Endothelial cell of umbilical vein (primary cell): ENCODE measurements around the gene POP5. TPM values are rescaled to one million over a fixed set of nuclear protein-coding genes. Genes with fewer than 3 reads are reported as not detected.
"Not testable (repeated sequence)": the region's sequence is repeated elsewhere in the genome, so short reads cannot be mapped to it uniquely, and the experiment has no call there.

Experiments used
- BruUV-seq: library from RNA; stranded (reverse); fragments of 400-500 nt; replicated peaks from 2 replicates; lab custom pipeline; 2021; lab: Mats Ljungman, UMichigan
- CTCF ChIA-PET: fragments of 300-600, 350-600 bp; sonication (Branson Sonifier 250); formaldehyde crosslinking; loops from one replicate; lab custom pipeline; 2021; ENCODE audit warnings: antibody characterized with exemption, inconsistent platforms; lab: Charles Lee
- POLR2A ChIA-PET: fragments of 300-600, 350-600 bp; sonication (Branson Sonifier 250); formaldehyde crosslinking; loops from one replicate; lab custom pipeline; 2021; ENCODE audit warnings: antibody characterized with exemption, inconsistent platforms; lab: Charles Lee
- DNase-seq: peaks from one replicate; pipeline ENCODE4 v3.0.0-alpha.2; 2011; ENCODE audit warnings: low read depth, low spot score
- FAIRE-seq: peaks from 2 replicates; lab custom pipeline; 2011; peaks lifted over from hg19 to GRCh38; lab: Jason Lieb, UNC
- H2AFZ ChIP-seq: 2 replicates; pipeline ENCODE4 v1.6.0; 2012; ENCODE audit warnings: low read depth, low read length, control low read depth, inconsistent platforms
- H3K27ac ChIP-seq: 2 replicates; pipeline ENCODE4 v1.5.1; 2011; ENCODE audit warnings: low read depth, mild to moderate bottlenecking, control low read depth, low read length, moderate library complexity; ENCODE audit not compliant: insufficient read depth
- H3K27me3 ChIP-seq, 2 experiments: 2 replicates each; pipeline versions ENCODE4 v1.6.0 to v1.6.1; 2011; ENCODE audit warnings: low read length in 2 of 2, mixed read lengths in 1 of 2; ENCODE audit not compliant: control insufficient read depth in 2 of 2, insufficient read depth in 2 of 2
- H3K36me3 ChIP-seq, 2 experiments: 2 replicates in 1 of 2; 3 replicates in 1 of 2; pipeline ENCODE4 v1.5.1; 2011; ENCODE audit warnings: low read length in 2 of 2, mild to moderate bottlenecking in 1 of 2, moderate library complexity in 1 of 2; ENCODE audit not compliant: control insufficient read depth in 2 of 2, insufficient read depth in 2 of 2; ENCODE audit errors: extremely low read depth in 1 of 2
- H3K4me1 ChIP-seq: 3 replicates; pipeline ENCODE4 v1.5.1; 2011; ENCODE audit warnings: mild to moderate bottlenecking, low read length; ENCODE audit not compliant: control insufficient read depth, insufficient read depth; ENCODE audit errors: extremely low read depth
- H3K4me2 ChIP-seq: 2 replicates; pipeline ENCODE4 v1.6.1; 2011; ENCODE audit warnings: low read length, control low read depth, mixed read lengths; ENCODE audit not compliant: insufficient read depth
- H3K4me3 ChIP-seq, 3 experiments: fragments of 200-600 bp in 1 of 3; sonication (generic), shearing (Covaris generic) in 1 of 3; replicated peaks in 1 of 3; 2 replicates each; pipeline ENCODE4 v1.5.1; 2011 to 2016; ENCODE audit warnings: control low read depth in 3 of 3, low read length in 3 of 3, mild to moderate bottlenecking in 2 of 3, inconsistent platforms in 1 of 3, low read depth in 1 of 3, moderate library complexity in 1 of 3; ENCODE audit not compliant: insufficient read depth in 1 of 3
- H3K79me2 ChIP-seq: 2 replicates; pipeline ENCODE4 v1.6.0; 2012; ENCODE audit warnings: low read length, inconsistent platforms; ENCODE audit not compliant: control insufficient read depth, insufficient read depth
- H3K9ac ChIP-seq: replicated peaks from 2 replicates; pipeline ENCODE3; 2011; ENCODE audit warnings: low read length, control low read depth; ENCODE audit not compliant: insufficient read depth; ENCODE audit errors: extremely low read depth
- H3K9me1 ChIP-seq: replicated peaks from 3 replicates; pipeline ENCODE4 v1.6.0; 2011; ENCODE audit warnings: mild to moderate bottlenecking, low read length; ENCODE audit not compliant: control insufficient read depth, insufficient read depth; ENCODE audit errors: extremely low read depth
- H3K9me3 ChIP-seq: replicated peaks from 2 replicates; pipeline ENCODE4 v1.5.1; 2012; ENCODE audit warnings: low read length, inconsistent platforms; ENCODE audit not compliant: control insufficient read depth, insufficient read depth
- H4K20me1 ChIP-seq: replicated peaks from 2 replicates; pipeline ENCODE3; 2011; ENCODE audit warnings: mild to moderate bottlenecking, low read length; ENCODE audit not compliant: control insufficient read depth, insufficient read depth; ENCODE audit errors: extremely low read depth
- FOS ChIP-seq: IDR thresholded peaks from 2 replicates; pipeline ENCODE4 v1.6.1; 2011; ENCODE audit warnings: mild to moderate bottlenecking, low read length, moderate library complexity, borderline replicate concordance; ENCODE audit not compliant: insufficient read depth
- GATA2 ChIP-seq: IDR thresholded peaks from 2 replicates; pipeline ENCODE4 v1.7.0; 2011; ENCODE audit warnings: low read depth, mild to moderate bottlenecking, moderate library complexity, mixed read lengths, low read length; ENCODE audit not compliant: insufficient read length, insufficient read depth
- JUN ChIP-seq: IDR thresholded peaks from 2 replicates; pipeline ENCODE4 v1.6.1; 2011; ENCODE audit warnings: borderline replicate concordance, low read depth; ENCODE audit not compliant: insufficient read length, insufficient read depth
- POLR2AphosphoS5 ChIP-seq: IDR thresholded peaks from 2 replicates; pipeline ENCODE4 v1.6.1; 2012; ENCODE audit warnings: low read depth, mild to moderate bottlenecking, control low read depth, low read length, moderate library complexity; ENCODE audit not compliant: insufficient read depth
- dilution Hi-C: fragments of 300-500 bp; cut with MboI; formaldehyde crosslinking; loops from one replicate; pipeline ENCODE4 v1.15.0; 2019; ENCODE audit warnings: low sequenced_read_pairs; ENCODE audit not compliant: extremely low pct_ligation_motif_present
- intact Hi-C: fragments of 100-400 bp; cut with micrococcal nuclease; formaldehyde crosslinking; loops from one replicate; pipeline ENCODE4 v1.10.0; 2022
- polyA plus RNA-seq, 4 experiments: library from polyadenylated mRNA; depleted of rRNA in 3 of 4; stranded (reverse) in 3 of 4; unstranded in 1 of 4; fragments of >200 nt; gene quantifications; 2 replicates each; pipeline versions ENCODE4 v1.2.1 to v1.2.3, GENCODE V29; 2011 to 2012; ENCODE audit warnings: missing spikeins in 1 of 4
- total RNA-seq: library from RNA; stranded (reverse); gene quantifications from 2 replicates; pipeline ENCODE4 v1.2.3, GENCODE V29; 2021
- TF ChIP-seq, protein P1 (sequence below), 2 donors: IDR thresholded peaks; 1 replicate in 1 of 2; 2 replicates in 1 of 2; pipeline ENCODE4 v1.5.1; 2011; ENCODE audit warnings: low read length in 2 of 2, mild to moderate bottlenecking in 2 of 2, moderate library complexity in 2 of 2, control low read depth in 1 of 2, inconsistent platforms in 1 of 2, low read depth in 1 of 2; ENCODE audit not compliant: insufficient read depth in 1 of 2; ENCODE audit errors: extremely low read depth in 1 of 2

POP5 gene
- total and polyA plus RNA-seq, 2 donors (not counting 3 experiments of a cell fraction or from before 2014, with no cell fraction given) = 25.7 to 60.2 TPM

DNA sequence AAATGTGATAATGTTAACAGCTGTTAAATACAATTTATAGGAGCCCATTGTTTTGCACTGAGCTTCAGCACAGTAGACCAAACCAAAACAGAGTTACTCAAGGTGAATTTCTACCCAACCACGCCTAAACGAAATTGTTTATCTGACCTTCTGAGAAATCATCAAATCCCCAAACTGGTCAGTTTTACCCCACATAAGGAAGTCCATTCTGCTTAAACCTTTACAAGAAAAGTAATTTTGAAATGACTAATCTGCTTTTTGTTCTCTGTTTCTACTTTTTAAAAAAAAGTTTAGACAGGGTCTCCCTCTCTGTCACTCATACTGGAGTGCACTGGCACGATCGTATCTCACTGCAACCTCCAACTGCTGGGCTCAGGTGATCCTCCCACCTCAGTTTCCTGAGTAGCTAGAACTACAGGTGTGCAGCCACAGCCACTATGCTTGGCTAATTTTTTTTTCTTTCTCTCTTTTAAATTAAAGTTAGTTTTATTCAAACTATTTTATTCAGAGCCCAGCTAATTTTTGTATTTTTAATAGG, 48.4 kb downstream of the POP5 start:
- TF ChIP-seq JUN (no peak), GATA2 (no peak), POLR2AphosphoS5 (no peak), FOS (no peak)
- TF ChIP-seq, protein P1, sequence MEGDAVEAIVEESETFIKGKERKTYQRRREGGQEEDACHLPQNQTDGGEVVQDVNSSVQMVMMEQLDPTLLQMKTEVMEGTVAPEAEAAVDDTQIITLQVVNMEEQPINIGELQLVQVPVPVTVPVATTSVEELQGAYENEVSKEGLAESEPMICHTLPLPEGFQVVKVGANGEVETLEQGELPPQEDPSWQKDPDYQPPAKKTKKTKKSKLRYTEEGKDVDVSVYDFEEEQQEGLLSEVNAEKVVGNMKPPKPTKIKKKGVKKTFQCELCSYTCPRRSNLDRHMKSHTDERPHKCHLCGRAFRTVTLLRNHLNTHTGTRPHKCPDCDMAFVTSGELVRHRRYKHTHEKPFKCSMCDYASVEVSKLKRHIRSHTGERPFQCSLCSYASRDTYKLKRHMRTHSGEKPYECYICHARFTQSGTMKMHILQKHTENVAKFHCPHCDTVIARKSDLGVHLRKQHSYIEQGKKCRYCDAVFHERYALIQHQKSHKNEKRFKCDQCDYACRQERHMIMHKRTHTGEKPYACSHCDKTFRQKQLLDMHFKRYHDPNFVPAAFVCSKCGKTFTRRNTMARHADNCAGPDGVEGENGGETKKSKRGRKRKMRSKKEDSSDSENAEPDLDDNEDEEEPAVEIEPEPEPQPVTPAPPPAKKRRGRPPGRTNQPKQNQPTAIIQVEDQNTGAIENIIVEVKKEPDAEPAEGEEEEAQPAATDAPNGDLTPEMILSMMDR (IDR thresholded peaks at IDR 0.05; ENCODE audit: extremely low read depth in 1 of 2, insufficient read depth in 1 of 2, low read depth in 1 of 2, low read length in 2 of 2) = no peak
- no peak overlapping the region for H3K9ac ChIP-seq
- peaks cover 34% of the 10 kb centered on the region for H3K4me1 ChIP-seq
- no peak overlapping the region for H3K4me2 ChIP-seq
- no TSS peak for BruUV-seq
- DNase-seq = no peak
- peaks cover 9% of the 10 kb centered on the region for H4K20me1 ChIP-seq
- no peaks in the 10 kb centered on the region for H3K9me3 ChIP-seq
- peaks cover 38% of the 10 kb centered on the region for H3K79me2 ChIP-seq
- H3K36me3 ChIP-seq = no peaks in the 10 kb centered on the region
- H3K9me1 ChIP-seq = no peaks in the 10 kb centered on the region
- no peak overlapping the region for H2AFZ ChIP-seq
- no peak overlapping the region for H3K4me3 ChIP-seq
- intact Hi-C loops = no loop called here
- dilution Hi-C loops = no loop called here
- CTCF ChIA-PET = no interaction called here
- POLR2A ChIA-PET = no interaction called here
- no peaks in the 10 kb centered on the region for H3K27me3 ChIP-seq
- no peak for FAIRE-seq
- H3K27ac ChIP-seq = no peak overlapping the region

DNA sequence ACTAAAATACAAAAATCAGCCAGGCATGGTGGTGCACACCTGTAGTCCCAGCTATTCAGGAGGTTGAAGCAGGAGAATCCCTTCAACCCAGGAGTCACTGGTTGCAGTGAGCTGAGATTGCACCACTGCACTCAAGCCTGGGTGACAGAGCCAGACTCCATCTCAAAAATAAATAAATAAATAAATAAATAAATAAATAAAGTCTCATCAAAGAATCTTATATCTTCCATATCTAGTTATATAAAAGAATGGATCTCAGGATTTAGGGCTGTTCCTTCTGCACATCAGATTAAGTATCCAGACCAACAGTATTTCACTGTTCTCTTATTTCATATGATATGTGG, 50.8 kb downstream of the POP5 start:
- H4K20me1 ChIP-seq, H3K9ac ChIP-seq, DNase-seq, H3K9me3 ChIP-seq, dilution Hi-C loops, H3K9me1 ChIP-seq, H3K27me3 ChIP-seq, FAIRE-seq, BruUV-seq, H3K36me3 ChIP-seq, intact Hi-C loops: not testable (repeated sequence)
- Histone ChIP-seq H3K27ac (peak overlapping the region; percentile 79), H3K4me2 (peak overlapping the region; percentile 74), H2AFZ (peak overlapping the region; percentile 52), H3K4me1 (peaks cover 15% of the 10 kb centered on the region), H3K79me2 (peaks cover 14% of the 10 kb centered on the region), H3K4me3 (peak overlapping the region in 1 of 3 experiments; percentile 77)
- ChIA-PET CTCF (interaction anchor here (2.1 kb wide), 1 partner anchor 34 kb away, joined by 9 read pairs; the partner anchor contains the start of gene DYNLL1), POLR2A (interaction anchor here (1.2 kb wide), 1 partner anchor 20 kb away, joined by 3 read pairs; no protein-coding TSS in a partner anchor)
